Endothelial cell (in vitro differentiated cells): ENCODE measurements around the gene USP10. TPM values are rescaled to one million over a fixed set of nuclear protein-coding genes. Genes with fewer than 3 reads are reported as not detected.

Source experiments
- DNase-seq: peaks from one replicate; pipeline ENCODE4 v3.0.0; 2021; ENCODE audit warnings: low spot score
- H3K27ac Mint-ChIP-seq: one replicate; pipeline ENCODE4 v1.8.0; 2021; ENCODE audit warnings: mixed read lengths, inconsistent platforms; ENCODE audit not compliant: unreplicated experiment
- H3K27me3 Mint-ChIP-seq: one replicate; pipeline ENCODE4 v1.8.0; 2021; ENCODE audit warnings: mild to moderate bottlenecking, moderate library complexity, mixed read lengths, inconsistent platforms; ENCODE audit not compliant: unreplicated experiment
- H3K36me3 Mint-ChIP-seq: one replicate; pipeline ENCODE4 v1.8.0; 2021; ENCODE audit warnings: mild to moderate bottlenecking, low read depth, mixed read lengths, inconsistent platforms; ENCODE audit not compliant: unreplicated experiment
- H3K4me1 Mint-ChIP-seq: one replicate; pipeline ENCODE4 v1.8.0; 2021; ENCODE audit warnings: mild to moderate bottlenecking, mixed read lengths, inconsistent platforms; ENCODE audit not compliant: unreplicated experiment
- H3K4me3 Mint-ChIP-seq: one replicate; pipeline ENCODE4 v1.8.0; 2021; ENCODE audit warnings: mild to moderate bottlenecking, mixed read lengths, inconsistent platforms; ENCODE audit not compliant: unreplicated experiment
- H3K9me3 Mint-ChIP-seq: one replicate; pipeline ENCODE4 v1.8.0; 2021; ENCODE audit warnings: mixed read lengths, inconsistent platforms; ENCODE audit not compliant: unreplicated experiment
- total RNA-seq: library from RNA; stranded (reverse); fragmentation: NEBNext Ultra II Directional; extraction: Animal tissue kit (Norgen Biotek cat#: 25700); gene quantifications from one replicate; pipeline ENCODE4 v1.2.1, GENCODE V29; 2021; ENCODE audit not compliant: unreplicated experiment
- TF ChIP-seq, protein P1 (sequence below): fragments of 200-600 bp; sonication (generic); IDR thresholded peaks from one replicate; pipeline ENCODE4 v1.5.0; 2021; ENCODE audit warnings: antibody characterized with exemption; ENCODE audit not compliant: unreplicated experiment

USP10 gene
- total RNA-seq, 1 donor from 2014 or later: 81.2 TPM

DNA sequence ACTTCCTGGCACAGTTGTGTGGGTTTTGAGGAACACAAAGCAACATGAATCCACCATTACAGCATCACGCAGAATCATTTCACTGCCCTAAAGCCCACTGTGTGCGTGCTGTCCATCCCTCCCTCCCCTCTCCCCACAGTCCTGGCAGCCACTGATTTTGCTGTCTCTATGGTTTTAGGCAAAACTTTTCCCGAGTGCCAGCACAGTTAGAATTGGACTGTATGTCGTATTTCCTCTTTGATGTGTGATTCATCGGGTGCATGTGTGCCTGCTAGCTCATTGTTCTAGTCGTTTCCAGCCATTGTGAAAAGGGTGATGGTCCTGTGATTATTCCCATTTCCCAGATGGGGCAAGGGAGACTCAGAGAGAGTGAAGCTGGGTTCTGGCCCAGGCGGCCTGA lies 38.8 kb upstream of the USP10 start:
- peaks cover 5% of the 10 kb centered on the region for H3K27me3 Mint-ChIP-seq
- peaks cover 37% of the 10 kb centered on the region for H3K36me3 Mint-ChIP-seq
- H3K27ac Mint-ChIP-seq: no peak overlapping the region
- no peak overlapping the region for H3K4me3 Mint-ChIP-seq
- no peak for DNase-seq
- no peaks in the 10 kb centered on the region for H3K9me3 Mint-ChIP-seq
- TF ChIP-seq, protein P1, sequence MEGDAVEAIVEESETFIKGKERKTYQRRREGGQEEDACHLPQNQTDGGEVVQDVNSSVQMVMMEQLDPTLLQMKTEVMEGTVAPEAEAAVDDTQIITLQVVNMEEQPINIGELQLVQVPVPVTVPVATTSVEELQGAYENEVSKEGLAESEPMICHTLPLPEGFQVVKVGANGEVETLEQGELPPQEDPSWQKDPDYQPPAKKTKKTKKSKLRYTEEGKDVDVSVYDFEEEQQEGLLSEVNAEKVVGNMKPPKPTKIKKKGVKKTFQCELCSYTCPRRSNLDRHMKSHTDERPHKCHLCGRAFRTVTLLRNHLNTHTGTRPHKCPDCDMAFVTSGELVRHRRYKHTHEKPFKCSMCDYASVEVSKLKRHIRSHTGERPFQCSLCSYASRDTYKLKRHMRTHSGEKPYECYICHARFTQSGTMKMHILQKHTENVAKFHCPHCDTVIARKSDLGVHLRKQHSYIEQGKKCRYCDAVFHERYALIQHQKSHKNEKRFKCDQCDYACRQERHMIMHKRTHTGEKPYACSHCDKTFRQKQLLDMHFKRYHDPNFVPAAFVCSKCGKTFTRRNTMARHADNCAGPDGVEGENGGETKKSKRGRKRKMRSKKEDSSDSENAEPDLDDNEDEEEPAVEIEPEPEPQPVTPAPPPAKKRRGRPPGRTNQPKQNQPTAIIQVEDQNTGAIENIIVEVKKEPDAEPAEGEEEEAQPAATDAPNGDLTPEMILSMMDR: no peak
- H3K4me1 Mint-ChIP-seq: peaks cover 2% of the 10 kb centered on the region

DNA sequence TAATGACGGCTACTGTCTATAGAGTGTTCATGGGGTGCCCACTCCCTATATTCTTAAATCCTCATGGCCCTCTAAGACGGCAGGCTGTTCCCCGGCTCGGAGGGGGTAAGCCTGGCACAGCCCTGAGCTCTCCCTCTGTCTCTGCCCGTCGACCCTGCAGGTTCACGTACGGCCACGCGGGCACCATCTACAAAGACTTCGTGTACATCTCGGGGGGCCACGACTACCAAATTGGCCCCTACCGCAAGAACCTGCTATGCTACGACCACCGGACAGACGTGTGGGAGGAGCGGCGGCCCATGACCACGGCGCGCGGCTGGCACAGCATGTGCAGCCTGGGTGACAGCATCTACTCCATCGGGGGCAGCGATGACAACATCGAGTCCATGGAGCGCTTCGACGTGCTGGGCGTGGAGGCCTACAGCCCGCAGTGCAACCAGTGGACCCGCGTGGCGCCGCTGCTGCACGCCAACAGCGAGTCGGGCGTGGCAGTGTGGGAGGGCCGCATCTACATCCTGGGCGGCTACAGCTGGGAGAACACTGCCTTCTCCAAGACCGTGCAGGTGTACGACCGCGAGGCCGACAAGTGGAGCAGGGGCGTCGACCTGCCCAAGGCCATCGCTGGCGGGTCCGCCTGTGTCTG lies 38.3 kb upstream of the USP10 start:
- TF ChIP-seq, protein P1: no peak
- peaks cover 5% of the 10 kb centered on the region for H3K27me3 Mint-ChIP-seq
- H3K36me3 Mint-ChIP-seq: peaks cover 37% of the 10 kb centered on the region
- no peak overlapping the region for H3K4me3 Mint-ChIP-seq
- peaks cover 2% of the 10 kb centered on the region for H3K4me1 Mint-ChIP-seq
- H3K27ac Mint-ChIP-seq: no peak overlapping the region
- no peak for DNase-seq
- H3K9me3 Mint-ChIP-seq: no peaks in the 10 kb centered on the region

DNA sequence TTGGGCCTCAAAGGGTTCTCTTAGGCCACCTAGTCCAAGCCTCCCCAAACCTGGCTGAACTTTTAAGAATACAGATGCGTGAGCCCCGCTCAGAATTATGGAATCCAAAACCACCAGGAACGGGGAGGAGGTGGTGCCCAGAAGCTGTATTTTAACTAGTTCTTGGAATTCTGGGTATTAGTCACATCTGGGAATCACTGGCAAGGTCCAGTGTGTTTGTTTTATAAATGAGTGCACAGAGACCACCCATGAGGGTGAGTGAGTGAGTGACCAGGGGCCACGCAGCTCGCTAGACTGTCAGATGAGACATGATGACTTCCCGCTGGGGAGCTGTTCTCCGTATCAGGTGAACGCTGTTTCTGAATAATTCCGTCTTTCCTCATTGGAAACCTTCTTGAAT lies 37.3 kb upstream of the USP10 start:
- Mint-ChIP-seq H3K36me3 (peaks cover 33% of the 10 kb centered on the region), H3K4me1 (peaks cover 3% of the 10 kb centered on the region), H3K27me3 (peaks cover 5% of the 10 kb centered on the region), H3K9me3 (no peaks in the 10 kb centered on the region), H3K27ac (no peak overlapping the region), H3K4me3 (no peak overlapping the region)
- TF ChIP-seq, protein P1: no peak
- DNase-seq: no peak

DNA sequence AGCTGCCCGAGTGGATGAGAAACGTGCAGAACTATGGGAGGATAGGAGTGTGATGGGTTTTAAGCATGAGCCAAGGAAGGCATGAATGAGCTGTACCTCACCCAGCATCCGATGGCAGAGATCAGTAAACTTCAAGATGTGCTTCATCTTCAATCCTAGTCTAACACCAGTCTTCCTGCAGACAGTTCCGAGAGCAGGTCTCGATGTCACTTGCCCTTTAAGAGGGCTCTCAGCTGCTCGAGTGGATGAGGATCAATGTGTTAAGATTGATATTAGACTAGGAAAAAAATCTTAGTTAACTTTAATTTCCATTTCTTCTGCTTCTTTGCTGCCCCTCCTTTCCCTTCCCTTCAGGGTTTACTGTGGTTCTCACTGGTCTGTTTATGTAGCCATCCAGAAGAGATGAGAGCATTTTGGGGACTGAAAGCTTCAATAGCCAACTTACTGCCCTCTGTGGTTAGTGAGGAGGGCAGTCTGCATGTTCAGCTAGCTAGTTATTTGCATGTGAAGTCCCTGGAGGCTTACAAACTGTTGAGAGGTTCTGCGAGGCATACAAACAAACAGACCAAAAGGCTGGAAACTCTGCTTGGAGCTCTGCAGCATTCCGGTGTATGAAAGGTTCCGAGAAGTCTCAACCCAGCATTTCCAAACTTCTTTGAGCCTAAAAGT lies 36.2 kb upstream of the USP10 start:
- H3K27me3 Mint-ChIP-seq: peaks cover 5% of the 10 kb centered on the region
- no peak overlapping the region for H3K4me3 Mint-ChIP-seq
- peaks cover 4% of the 10 kb centered on the region for H3K4me1 Mint-ChIP-seq
- no peak overlapping the region for H3K27ac Mint-ChIP-seq
- TF ChIP-seq, protein P1: no peak
- no peak for DNase-seq
- H3K36me3 Mint-ChIP-seq: peaks cover 25% of the 10 kb centered on the region
- H3K9me3 Mint-ChIP-seq: no peaks in the 10 kb centered on the region

DNA sequence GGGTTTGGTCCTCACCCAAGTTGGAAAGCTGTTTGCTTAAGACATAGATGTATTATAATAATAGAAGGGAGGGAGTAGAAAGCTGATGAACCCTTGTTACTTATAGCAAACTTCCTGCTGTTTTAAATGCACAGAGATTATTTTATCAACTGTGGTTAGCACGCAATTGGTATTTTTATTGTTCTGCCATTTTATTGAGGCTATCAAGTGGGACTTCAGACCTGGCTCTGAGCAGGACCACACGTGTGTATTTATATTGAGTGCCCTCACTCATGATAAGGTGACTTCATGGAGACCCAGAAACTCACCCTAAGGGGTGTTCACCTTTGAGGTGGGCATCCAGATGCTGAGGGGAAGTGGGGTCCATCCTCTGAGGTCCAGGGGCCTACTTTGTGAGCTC lies 34.4 kb upstream of the USP10 start:
- TF ChIP-seq, protein P1: no peak
- DNase-seq: no peak
- Mint-ChIP-seq H3K36me3 (peaks cover 18% of the 10 kb centered on the region), H3K27me3 (peaks cover 3% of the 10 kb centered on the region), H3K4me3 (no peak overlapping the region), H3K9me3 (no peaks in the 10 kb centered on the region), H3K4me1 (peaks cover 2% of the 10 kb centered on the region), H3K27ac (no peak overlapping the region)
